ENCODE results near the gene SLC9A9.
"Not testable (repeated sequence)": the region's sequence is repeated elsewhere in the genome, so short reads cannot be mapped to it uniquely, and the experiment has no call there.

SLC9A9 gene

DNA sequence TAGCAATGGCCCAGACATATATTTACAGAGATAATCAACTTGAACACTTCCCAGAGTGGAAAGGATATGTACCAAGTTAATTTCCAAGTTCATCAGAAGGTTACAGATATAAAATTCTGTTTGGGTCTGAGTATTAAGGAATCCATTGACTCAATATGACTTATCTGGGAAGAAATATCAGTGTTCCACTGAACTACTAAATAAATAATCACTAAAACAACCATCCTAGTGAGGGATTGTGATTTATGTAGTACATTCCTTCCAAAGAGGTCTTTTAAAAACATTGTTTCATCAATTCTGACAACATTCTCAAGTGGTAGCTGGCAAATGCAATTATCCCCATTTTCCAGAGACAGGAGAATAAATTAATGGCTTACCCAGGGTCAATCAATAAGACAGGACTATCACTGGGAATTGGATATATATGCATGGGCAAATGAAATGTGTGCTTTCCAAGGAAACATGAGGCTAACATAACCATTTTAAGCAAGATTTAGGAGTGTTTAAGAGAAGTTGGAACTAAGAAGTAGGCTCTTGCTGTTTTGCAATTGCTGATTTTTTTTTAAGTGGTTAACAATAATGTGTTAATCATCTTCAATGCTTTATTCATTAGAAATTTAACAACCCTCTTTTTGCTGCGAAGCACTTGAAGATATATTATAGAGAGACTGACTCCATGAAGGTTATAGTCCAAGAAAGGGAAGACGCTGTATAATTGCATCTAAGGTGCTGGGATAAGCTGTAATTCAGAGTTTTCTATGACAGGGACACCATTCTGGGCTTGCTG is 37.9 kb downstream of the SLC9A9 start:
- DNase-seq (ENCODE audit: low spot score), result no peak

- DNase-seq (ENCODE audit: low spot score), result no peak
Observed at GRCh38 chr3:143809121-143809621, 39.1 kb downstream of the SLC9A9 start.

- DNase-seq (ENCODE audit: low spot score), result no peak
Observed at GRCh38 chr3:143808030-143808429, 40.2 kb downstream of the SLC9A9 start.

GRCh38 chr3:143806038-143806437 is 42.2 kb downstream of the SLC9A9 start:
- DNase-seq (ENCODE audit: low spot score), result no peak

GRCh38 chr3:143805476-143805875 is 42.8 kb downstream of the SLC9A9 start:
- DNase-seq (ENCODE audit: low spot score), result not testable (repeated sequence)

- DNase-seq (ENCODE audit: low spot score), result not testable (repeated sequence)
Observed at GRCh38 chr3:143801046-143801445, 47.2 kb downstream of the SLC9A9 start.

DNA sequence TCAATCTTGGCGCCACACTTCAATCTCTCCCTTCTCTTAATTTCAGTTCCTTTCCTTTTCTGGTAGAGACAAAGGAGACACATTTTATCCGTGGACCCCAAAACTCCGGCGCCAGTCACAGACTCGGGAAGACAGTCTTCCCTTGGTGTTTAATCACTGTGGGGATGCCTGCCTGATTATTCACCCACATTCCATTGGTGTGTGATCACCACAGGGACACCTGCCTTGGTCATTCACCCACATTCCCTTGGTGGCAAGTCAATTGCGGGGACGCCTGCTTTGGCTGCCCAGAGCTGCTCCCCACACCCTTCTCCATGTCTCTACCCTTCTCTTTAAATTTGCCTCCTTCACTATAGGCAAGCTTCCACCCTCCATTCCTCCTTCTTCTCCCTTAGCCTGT is 50.1 kb downstream of the SLC9A9 start:
- not testable (repeated sequence) for DNase-seq (ENCODE audit: low spot score)

- DNase-seq (ENCODE audit: low spot score), result no peak
Observed at GRCh38 chr3:143795874-143796273, 52.4 kb downstream of the SLC9A9 start.

GRCh38 chr3:143794793-143795462 is 53.3 kb downstream of the SLC9A9 start:
- DNase-seq (ENCODE audit: low spot score), result no peak

GRCh38 chr3:143793971-143794370 is 54.3 kb downstream of the SLC9A9 start:
- no peak for DNase-seq (ENCODE audit: low spot score)

- DNase-seq (ENCODE audit: low spot score), result no peak
Observed at GRCh38 chr3:143791386-143791785, 56.9 kb downstream of the SLC9A9 start.

GRCh38 chr3:143786219-143787191 is 61.8 kb downstream of the SLC9A9 start:
- no peak for DNase-seq (ENCODE audit: low spot score)

- no peak for DNase-seq (ENCODE audit: low spot score)
Observed at GRCh38 chr3:143784446-143784845, 63.8 kb downstream of the SLC9A9 start.

- DNase-seq (ENCODE audit: low spot score), result no peak
Observed at GRCh38 chr3:143783851-143784370, 64.4 kb downstream of the SLC9A9 start.

- peak; percentile 8 for DNase-seq (ENCODE audit: low spot score)
Observed at GRCh38 chr3:143775459-143775858, 72.8 kb downstream of the SLC9A9 start.

DNA sequence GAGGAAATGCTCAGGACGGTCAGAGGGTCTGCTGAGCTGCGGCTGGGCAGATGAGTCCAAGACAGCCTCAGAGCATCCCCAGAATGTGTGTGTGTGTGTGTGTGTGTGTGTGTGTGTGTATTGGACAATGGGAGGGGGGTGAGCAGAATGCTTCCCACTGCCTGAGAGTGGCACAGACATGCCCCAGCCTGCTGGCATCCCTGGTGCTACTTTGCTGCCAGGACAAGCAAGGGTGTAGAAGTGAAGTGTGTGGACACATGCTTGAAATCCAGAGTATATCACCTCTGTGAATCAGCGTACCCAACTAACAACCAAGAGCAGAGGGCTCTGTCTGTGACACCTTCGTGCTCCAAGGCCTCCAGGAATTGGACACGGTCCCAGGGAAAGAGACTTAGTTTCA is 76.3 kb downstream of the SLC9A9 start:
- no peak for DNase-seq (ENCODE audit: low spot score)

GRCh38 chr3:143771258-143771657 is 77.0 kb downstream of the SLC9A9 start:
- DNase-seq (ENCODE audit: low spot score), result no peak

- no peak for DNase-seq (ENCODE audit: low spot score)
Observed at GRCh38 chr3:143770391-143770790, 77.9 kb downstream of the SLC9A9 start.

DNA sequence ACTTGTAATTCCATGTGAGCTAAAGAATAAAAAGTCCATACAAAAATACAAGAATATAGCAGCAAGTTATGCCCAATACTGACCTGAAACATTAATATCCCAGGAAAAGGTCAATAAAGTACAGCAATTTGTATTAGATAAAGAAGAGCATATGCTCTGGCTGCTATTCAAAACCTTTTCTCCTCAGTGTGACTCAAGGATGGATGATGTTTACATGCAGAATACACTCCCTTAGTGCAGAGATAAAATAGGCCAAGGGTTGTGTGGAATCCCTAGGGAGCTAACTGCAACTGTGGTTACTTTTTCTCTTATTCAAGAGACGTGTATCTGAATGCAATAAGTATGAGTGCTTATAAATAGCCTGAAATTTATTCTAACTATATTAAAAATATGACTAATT is 78.7 kb downstream of the SLC9A9 start:
- DNase-seq (ENCODE audit: low spot score), result no peak

DNA sequence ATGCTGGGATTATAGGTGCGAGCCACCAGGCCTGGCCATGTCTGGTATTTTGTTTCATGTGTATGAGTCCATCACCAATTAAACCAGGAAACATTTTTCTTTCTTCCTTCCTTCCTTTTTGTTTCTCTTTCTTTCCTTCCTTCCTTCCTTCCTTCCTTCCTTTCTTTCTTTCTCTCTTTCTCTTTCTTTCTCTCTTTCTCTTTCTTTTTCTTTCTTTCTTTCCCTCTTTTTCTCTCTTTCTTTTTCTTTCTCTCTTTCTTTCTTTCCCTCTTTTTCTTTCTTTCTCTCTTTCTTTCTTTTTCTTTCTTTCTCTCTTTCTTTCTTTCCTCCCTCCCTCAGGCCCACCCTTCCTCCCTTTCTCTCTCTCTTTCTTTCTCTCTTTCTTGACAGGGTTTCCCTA is 83.4 kb downstream of the SLC9A9 start:
- DNase-seq (ENCODE audit: low spot score), result no peak

GRCh38 chr3:143763564-143764162 is 84.6 kb downstream of the SLC9A9 start:
- DNase-seq (ENCODE audit: low spot score), result no peak

DNA sequence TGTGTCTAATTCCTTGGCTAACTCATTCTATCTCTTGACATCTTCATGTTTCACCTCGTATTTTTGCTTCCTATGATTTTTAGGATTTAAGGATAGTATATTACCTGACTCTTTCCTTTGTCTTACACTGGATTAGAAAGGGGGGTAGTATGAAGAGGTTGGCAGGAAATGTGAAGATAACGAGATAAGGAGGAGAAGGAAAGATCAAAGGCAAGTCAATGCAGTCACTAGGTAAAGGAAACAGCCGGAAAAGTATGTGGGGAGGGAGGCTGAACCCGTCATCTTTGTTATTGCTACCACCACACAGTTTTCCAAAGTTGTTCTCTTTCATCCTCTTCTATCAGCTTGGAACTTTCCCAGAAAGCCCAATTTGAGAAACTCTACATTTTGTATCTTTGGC is 90.6 kb downstream of the SLC9A9 start:
- DNase-seq (ENCODE audit: low spot score), result no peak

Data from hematopoietic multipotent progenitor cell treated with erythropoietin and hydrocortisone succinate and interleukin-3 and kit ligand, for 17 days (in vitro differentiated cells).